SU-DHL-6 (cell line): Measurements from ENCODE around the gene TP63.

Experiments used
- CTCF ChIP-seq: fragments of 200-600 bp; sonication (generic); IDR thresholded peaks from one replicate; pipeline ENCODE4 v1.5.1; 2017; ENCODE audit warnings: antibody characterized with exemption, mild to moderate bottlenecking, low read length, moderate library complexity; ENCODE audit not compliant: insufficient read depth, poor library complexity, severe bottlenecking
- EZH2phosphoT487 ChIP-seq: fragments of 200-600 bp; sonication (generic), shearing (Covaris generic); conservative IDR thresholded peaks from 2 replicates; pipeline ENCODE4 v1.6.1; 2018; ENCODE audit warnings: mild to moderate bottlenecking, antibody characterized with exemption, low read length, moderate library complexity, mixed read lengths

DNA sequence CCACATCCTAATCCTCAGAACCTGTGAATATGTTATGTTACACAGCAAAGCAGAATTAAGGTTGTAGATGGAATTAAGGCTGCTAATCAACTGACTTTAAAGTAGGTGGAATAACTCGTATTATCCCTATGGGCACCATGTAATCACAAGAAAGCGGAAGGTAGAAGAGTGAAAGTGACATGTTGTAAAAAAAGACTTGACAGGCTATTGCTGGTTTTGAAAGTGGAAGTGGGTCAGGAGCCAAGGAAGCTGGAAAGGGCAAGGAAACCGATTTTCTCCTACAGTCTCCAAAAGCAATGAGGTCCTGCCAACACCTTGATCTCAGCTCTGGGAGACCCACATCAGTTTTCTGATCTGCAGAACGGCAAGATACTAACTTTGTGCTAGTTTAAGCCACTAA is 6.6 kb downstream of the TP63 start:
- TF ChIP-seq CTCF (no peak), EZH2phosphoT487 (no peak)
